OCI-LY1 (cell line): ENCODE results near the gene STKLD1.

Experiments
- CTCF ChIP-seq: fragments of 200-600 bp; sonication (generic), shearing (Covaris generic); IDR thresholded peaks from 2 replicates; pipeline ENCODE4 v1.5.1; 2017; ENCODE audit warnings: mild to moderate bottlenecking, antibody characterized with exemption, low read length, moderate library complexity, mixed read lengths
- EZH2 ChIP-seq: fragments of 200-600 bp; sonication (generic), shearing (Covaris generic); IDR thresholded peaks from 2 replicates; pipeline ENCODE4 v1.8.0; 2017; ENCODE audit warnings: borderline replicate concordance, mixed run types, mild to moderate bottlenecking, antibody characterized with exemption, low read length, moderate library complexity, mixed read lengths

- TF ChIP-seq CTCF (no peak), EZH2 (no peak)
Observed at GRCh38 chr9:133417541-133418461, 41.6 kb downstream of the STKLD1 start, which contains the start of gene REXO4.
